Inflammatory macrophage (primary cell): Measurements from ENCODE around the gene ZC3H15.
A peak's percentile ranks its signal among the peaks of the same experiment; 100 is the strongest.

Experiments
- DNase-seq, 2 donors: peaks; one replicate each; pipeline ENCODE4 v3.0.0-alpha.2; 2020 to 2022

Gene ZC3H15

GRCh38 chr2:186544255-186544675, 58.2 kb downstream of the ZC3H15 start:
- DNase-seq: peak in 1 of 2 donors; percentile 11

DNA sequence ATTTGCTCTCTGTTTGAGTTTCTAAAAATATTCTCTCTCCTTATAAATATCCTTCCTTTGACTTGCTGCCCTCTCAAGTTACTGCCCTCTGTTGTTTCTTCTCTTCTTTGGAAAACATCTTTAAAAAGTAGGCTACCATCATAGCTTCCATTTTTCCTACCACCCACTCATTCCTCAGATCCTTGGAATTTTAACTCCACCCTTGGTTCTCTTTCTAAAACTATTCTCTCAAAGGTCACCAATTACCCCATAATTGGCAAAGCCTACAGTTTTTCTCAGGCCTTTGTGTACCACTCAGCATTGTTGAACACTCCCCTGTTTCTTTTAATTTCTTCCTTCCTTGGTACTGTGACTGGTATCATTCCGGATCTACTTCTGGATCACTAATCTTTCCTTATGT, 60.8 kb downstream of the ZC3H15 start:
- DNase-seq: no peak

GRCh38 chr2:186551323-186552050, 65.4 kb downstream of the ZC3H15 start:
- DNase-seq: no peak

- no peak for DNase-seq
Measured at GRCh38 chr2:186554429-186554828, 68.4 kb downstream of the ZC3H15 start.

GRCh38 chr2:186554850-186555671, 69.0 kb downstream of the ZC3H15 start:
- DNase-seq: no peak

DNA sequence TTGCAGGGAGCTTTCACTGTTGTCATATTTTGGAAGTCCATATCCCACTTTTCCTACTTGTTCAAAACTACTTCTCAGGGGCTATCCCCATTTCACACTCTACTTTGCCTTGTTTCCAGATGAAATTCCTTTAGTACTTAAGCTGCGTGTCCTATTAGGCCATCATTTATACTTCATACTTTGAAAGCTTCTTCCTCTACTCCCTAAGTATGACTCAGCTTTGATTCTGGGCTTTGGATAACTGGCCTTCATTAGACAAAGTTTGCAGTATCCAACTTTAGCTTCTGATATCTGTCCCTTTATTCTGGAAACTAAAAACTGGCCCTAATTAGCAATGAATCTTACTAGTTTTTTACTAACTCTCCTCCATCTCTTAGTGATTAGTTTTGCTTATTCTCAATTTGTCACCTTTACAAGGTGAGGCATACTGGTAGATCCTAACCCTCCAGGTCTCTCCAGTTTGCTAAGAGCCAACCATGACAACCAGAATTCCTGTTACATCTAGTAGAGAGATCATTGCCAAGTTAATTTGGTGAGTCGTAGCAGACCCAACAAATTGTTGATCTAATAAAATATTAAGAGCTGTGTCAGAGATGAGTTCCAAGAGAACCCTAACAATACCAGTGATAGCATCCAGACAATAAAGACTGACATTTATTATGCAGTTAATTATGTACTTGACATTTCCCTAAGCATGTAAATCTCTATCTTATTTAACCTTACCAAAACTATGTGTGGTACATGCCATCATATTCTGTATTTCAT, 72.6 kb downstream of the ZC3H15 start:
- DNase-seq: no peak
